HG02623 (cell line): ENCODE data around the gene MDH2.
"Not testable (repeated sequence)": the region's sequence is repeated elsewhere in the genome, so short reads cannot be mapped to it uniquely, and the experiment has no call there.

ENCODE experiments used
- ATAC-seq: cut with Tn5 transposase; IDR thresholded peaks from one replicate; pipeline ENCODE4 v1.9.1; 2021; ENCODE audit warnings: moderate library complexity; ENCODE audit not compliant: unreplicated experiment

The MDH2 gene

GRCh38 chr7:76071316-76072242 lies 23.7 kb downstream of the MDH2 start:
- ATAC-seq: no peak

- no peak for ATAC-seq
These were observed 24.6 kb downstream of the MDH2 start for GRCh38 chr7:76072243-76073148.

DNA sequence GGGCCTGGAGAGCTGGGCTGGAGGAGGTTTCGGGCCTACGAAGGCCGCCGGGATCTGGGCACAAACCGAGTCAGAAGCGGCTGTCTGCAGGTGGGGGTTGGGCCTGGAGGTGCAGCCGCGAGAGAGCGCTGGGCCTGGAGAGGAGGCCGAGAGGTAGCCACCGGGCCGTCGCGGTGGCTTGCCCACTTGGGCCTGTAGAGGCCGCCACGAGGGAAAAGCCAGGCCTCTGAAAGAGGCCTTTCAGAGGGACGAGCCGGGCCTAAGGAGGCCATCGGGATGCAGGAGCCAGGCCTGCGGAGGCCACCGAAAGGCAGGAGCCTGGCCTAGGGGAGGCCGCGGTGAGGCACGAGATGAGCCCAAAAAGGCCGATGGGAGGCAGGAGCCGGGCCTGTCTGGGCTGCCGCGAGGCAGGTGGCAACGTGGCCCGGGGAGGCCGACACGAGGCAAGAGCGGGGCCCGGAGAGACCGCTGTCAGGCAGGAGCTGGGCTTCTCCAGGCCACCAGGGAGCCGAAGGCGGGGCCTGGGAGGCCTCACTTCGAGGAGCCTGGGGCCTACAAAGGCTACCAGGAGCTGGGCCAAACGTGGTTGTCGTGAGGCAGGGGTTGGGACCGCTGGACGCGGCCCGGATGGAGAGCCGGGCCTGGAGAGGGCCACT lies 25.6 kb downstream of the MDH2 start:
- no peak for ATAC-seq

DNA sequence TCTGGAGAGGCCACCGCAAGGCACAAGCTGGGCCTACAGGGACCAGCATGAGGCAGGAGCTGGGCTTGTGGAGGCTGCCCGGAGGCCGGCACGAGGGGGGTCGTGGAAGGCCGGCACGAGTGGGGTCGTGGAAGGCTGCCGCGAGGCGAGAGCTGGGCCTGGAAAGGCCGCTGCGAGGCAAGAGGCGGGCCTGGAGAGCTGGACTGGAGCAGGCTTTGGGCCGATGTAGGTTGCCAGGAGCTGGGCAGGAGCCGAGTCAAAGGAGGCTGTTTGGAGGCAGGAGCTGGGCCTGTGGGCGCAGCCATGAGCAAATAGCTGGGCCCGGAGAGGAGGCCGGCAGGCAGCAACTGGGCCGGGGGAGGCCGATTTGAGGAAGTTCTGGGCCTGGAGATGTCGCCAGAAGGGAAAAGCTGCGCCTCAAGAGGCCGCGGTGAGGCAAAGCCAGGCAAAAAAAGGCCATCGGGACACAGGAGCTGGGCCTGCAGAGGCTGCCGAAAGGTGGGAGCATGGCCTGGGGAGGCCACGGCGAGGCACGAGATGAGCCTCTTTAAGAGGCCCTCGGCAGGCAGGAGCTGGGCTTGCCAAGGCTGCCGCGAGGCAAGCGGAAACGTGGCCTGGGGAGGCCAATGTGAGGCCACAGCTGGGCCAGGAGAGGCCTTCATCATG lies 26.5 kb downstream of the MDH2 start:
- ATAC-seq: no peak

GRCh38 chr7:76074972-76075370 lies 27.1 kb downstream of the MDH2 start:
- no peak for ATAC-seq

GRCh38 chr7:76076995-76077394 lies 29.1 kb downstream of the MDH2 start:
- no peak for ATAC-seq

DNA sequence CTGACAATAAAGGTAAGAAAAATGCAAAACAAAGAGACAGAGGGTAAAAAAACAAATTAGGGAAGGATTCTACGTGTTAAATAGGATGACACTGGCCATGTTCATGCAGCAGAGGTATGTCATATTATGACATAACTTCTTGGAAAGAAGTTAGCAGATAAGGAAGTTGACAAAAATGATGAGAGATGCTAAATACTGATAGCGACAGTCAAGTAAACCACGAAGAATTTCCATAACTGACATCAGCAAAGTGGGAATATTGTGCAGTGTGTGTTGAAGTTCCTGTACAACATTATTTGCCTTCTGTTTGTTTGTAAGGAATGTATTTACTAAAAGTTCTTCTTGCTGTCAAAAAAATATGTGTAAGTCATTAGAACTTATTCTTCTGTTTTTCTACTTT lies 29.5 kb downstream of the MDH2 start:
- ATAC-seq: no peak

DNA sequence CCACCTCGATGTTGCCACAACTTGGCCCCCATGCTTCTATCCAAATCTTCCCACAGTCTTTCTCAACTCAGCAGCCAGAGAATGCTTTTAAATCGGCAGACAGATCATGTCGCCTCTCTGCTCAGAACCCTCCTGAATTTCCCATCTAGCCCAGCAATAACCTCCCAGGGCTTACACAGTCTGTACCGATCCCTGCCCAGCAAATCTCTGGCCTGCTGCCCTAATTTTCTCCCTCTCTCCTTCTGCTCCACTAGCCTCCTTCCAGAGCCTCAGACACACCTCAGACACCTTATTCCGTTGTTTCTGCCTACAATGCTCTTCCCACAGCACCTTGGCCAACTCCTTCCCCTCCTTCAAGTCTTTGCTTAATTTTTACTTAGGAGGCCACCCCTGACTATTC lies 32.3 kb downstream of the MDH2 start:
- no peak for ATAC-seq

DNA sequence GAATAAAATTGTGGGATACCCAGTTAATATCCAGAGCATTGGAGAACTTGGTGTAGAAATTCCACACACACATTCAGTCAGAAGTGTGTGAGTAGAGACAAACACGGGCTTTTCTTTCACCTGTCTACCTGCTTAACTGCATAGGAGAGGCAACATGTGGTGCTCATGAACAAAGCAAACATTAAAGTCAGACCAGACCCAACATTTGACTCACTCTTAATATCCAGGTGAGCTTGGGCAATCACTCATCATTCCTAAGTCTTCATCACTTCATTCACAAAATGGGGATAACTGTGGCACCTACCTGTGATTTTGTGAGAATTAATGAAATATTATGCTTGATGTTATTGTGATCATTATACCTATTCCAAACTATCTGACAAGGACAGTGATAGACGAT lies 36.2 kb downstream of the MDH2 start:
- ATAC-seq: not testable (repeated sequence)

DNA sequence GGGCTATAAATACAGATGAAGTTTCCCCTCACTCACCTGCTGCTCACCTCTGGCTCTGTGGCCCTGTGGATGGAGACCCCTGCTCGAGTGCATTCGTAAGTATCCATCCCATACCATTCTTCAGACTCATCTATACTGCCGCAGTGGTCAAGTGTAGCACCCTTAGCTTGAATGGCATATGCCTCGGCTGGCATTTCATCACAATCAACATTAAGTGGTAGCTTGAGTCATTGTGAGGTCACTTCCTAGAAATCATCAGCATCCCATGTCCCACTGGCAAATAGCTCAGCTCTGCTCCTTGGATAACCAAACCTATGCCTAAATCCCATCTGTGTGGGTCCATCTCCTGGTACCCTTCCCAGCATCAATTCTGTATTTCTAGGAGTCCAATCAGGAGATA lies 38.2 kb downstream of the MDH2 start:
- no peak for ATAC-seq

GRCh38 chr7:76087362-76087791 lies 39.5 kb downstream of the MDH2 start:
- not testable (repeated sequence) for ATAC-seq

GRCh38 chr7:76089865-76090475 lies 42.1 kb downstream of the MDH2 start:
- no peak for ATAC-seq

- no peak for ATAC-seq
These were observed 43.6 kb downstream of the MDH2 start for GRCh38 chr7:76091506-76091905.

- not testable (repeated sequence) for ATAC-seq
These were observed 45.6 kb downstream of the MDH2 start for GRCh38 chr7:76093531-76093930.

DNA sequence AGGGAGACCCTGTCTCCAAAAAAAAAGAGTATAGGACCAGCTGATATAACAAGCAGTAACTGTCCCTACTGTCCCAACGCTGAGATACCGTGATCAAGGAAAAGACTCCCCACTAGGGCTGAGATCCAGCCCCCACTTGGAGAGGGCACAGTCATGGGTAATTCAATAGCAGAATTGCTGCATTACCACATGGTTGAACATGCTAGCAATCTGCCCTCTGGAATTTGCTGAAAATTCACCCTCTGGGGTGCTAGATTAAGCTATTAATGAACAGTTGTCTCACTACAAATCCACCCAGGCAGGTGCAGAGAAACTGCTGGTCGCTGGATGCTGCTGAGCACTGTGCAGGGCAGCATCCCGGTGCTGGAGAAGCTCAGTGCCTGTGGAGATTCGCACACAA lies 46.4 kb downstream of the MDH2 start:
- not testable (repeated sequence) for ATAC-seq

GRCh38 chr7:76095908-76096307 lies 48.0 kb downstream of the MDH2 start:
- no peak for ATAC-seq

DNA sequence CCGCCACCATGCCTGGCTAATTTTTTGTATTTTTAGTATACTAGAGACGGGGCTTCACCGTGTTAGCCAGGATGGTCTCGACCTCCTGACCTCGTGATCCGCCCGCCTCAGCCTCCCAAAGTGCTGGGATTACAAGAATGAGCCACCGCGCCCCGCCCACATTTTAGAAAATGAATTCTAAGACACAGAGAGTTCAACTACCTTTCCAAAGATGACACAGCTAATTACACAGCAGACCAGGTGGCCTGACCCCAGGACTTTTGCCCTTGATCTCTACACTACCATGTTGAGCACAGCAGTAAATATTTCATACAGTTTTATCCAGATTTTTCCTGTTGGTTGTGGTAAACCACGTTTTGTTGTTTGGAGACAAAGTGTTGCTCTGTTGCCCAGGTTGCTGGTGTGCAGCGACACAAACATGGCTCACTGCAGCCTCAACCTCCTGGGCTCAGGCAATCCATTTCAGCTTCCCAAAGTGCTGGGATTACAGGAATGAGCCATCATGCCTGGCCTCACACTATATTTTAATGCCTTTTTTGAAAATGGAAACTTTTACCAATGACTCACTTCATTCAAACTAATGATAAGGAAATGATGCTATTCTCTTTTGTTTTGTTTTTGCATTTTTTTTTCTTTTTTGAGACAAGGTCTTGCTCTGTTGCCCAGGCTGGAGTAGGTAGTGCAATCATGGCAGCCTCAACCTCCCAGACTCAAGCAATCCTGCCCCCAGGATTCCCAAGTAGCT lies 54.0 kb downstream of the MDH2 start:
- not testable (repeated sequence) for ATAC-seq

GRCh38 chr7:76103788-76104187 lies 55.9 kb downstream of the MDH2 start:
- not testable (repeated sequence) for ATAC-seq

DNA sequence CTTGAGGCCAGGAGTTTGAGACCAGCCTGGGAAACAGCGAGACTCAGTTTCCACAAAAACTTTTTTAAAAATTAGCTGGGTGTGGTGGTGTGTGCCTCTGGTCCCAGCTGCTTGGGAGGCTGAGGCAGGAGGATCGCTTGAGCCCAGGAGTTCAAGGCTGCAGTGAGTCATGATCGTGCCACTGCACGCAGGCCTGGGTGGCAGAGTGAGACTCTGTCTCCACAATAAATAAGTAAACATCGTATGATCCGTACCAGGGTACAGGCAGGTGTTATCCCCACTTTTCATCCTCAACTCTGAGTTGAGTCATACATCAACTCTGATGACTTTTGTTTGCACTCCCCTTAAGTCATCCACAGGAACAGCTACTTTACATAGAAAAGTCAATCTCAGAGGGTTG lies 58.2 kb downstream of the MDH2 start:
- ATAC-seq: not testable (repeated sequence)
